HG03457 (cell line): Measurements from ENCODE around the gene CNTNAP2.
"Not testable (repeated sequence)": the region's sequence is repeated elsewhere in the genome, so short reads cannot be mapped to it uniquely, and the experiment has no call there.

ENCODE experiments used
- ATAC-seq: cut with Tn5 transposase; IDR thresholded peaks from one replicate; pipeline ENCODE4 v1.9.1; 2021; ENCODE audit warnings: moderate number of reproducible peaks; ENCODE audit not compliant: unreplicated experiment

The CNTNAP2 gene

DNA sequence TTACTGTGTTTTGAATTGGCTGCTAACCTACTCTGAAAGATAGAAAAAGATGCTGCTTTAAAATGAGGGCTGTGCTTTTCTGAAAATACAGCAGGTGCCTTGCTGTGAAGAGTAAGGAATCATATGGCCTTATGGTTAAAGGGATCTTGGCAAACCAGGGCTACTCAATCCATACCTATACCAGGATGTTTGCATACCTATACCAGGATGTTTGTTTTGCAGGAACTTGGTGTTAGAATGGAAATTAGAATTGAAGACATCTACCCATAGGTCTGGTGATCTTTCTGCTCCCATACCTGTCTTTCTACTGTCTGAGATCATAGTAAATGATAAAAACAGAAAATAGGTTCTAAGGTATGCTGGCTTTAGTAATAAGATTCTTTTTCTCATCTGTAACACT, 2273.8 kb downstream of the CNTNAP2 start:
- ATAC-seq = no peak

DNA sequence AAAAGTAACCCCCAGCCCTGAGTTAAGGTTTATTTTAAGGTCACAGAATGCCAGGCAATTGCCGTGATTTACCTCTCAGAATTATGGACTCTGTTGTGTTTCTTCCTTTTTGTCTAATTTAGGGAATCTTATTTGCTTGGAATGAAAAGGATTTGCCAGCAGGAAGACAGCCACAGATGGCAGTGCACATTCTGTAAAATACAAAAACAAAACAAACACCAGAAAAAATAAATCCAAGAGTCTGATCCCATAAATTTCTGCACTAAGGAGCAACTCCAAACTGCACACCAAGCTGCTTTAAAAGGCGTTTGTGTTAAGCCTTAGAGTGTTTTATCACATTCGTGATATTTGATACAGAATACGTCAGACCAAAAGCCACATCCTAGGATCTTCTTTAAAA, 2275.0 kb downstream of the CNTNAP2 start:
- no peak for ATAC-seq

DNA sequence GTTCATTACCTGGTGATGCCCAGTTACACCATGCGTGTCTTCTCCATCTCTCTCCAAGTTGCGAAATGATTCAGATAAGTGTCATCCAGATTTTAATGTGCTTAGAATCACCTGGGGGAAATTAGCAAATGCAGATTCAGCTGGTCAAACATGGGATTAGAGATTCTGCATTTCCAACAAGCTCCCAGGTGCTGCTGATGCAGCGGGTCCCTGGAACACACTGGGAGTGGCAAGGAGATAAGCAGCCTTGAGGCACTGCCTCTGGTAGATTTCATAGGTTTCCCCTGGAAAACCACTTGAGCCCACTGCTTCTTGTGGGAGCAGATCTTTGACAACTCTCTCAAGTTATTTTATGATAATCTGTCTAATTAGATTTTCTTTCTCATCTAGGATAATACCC, 2278.0 kb downstream of the CNTNAP2 start:
- ATAC-seq = no peak

DNA sequence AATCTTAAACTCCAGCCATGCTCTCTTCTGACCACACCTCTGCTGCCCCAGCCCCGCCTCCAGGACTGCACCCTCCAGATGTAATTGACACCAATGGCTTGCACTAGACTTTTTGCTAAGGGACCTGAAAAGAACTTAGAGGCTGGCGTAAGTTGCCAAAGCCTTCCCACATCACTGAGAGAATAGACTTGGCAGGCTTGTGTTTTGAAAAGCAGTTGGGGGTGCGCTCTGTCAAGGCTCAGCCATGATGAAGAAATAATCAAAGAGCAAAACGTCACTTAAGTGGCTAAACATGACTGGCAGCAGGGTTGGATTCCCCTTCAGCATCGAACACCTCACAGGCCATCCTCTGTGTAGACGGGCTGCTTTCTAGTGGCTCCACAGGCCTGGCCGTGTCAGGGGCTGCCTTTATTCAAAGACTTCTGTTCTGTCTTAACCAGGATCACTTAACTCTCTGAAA, 2278.8 kb downstream of the CNTNAP2 start:
- ATAC-seq = no peak

DNA sequence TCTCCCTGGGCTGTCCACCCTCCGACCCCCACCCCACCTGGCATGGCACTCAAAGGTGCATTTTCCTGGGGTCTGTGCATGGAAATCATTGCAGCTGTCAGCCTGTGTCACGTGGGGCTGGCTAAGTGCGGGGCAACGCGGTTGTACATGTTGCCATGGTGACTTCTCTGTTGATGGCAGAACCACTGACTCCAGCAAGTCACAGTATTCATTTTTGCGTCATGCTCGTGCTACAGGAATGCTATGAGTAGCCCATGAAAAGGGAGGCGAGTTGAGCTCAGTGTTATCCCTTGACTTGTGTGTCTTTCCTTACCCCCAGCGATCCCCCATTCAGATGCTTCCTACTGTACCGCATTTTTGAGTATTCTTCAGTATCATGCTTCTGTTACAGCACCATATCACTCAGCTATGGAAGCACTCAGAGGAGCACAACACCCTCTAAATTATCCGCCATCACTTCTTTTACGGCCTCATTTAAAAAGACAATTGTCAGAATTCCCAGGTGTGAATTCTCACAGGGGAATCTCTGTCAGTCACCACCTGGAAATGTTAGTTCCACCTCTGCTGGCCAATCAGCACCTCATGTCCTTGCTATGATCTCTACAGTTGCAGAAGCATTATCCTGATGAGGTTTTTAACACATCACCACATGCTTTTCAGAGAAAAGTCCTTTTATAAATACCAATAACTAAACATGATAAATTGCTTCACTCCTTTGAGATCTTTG, 2279.6 kb downstream of the CNTNAP2 start:
- no peak for ATAC-seq

DNA sequence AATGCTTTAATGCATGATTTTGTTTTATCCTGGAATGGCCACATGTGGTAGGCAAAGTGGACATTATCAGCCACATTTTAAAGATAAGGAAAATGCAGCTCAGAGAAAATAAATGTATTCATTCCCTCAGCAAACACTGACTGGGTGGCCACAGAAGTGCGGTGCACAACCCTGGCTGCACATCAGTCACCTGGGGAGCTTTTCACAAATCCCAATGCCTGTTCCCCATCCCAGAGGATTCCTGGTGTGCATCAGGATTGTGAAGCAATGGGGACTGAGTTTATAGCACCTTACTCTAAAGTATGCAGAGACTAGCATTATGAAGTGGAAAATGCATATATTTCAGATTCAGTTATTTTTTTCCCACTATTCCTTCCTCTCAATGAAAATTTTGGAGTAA, 2280.5 kb downstream of the CNTNAP2 start:
- ATAC-seq = no peak

DNA sequence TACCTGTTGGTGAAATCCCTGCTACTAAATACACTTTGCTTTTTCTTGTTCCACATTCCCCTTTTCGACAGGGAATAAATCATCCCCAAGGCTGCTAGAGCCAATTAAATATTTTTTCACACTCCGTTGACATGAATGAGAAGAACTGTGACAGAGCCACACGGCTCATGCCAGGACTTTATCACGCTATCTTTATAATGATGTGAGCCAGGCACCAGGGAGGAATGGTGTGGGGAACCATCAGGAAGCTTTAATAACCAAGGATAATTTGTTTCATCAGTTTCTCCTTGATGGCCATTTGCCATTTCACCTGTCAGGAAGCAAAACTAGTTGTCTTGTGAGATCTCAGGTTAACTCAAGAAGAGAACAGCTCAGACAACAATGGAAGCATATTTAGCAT, 2280.9 kb downstream of the CNTNAP2 start:
- no peak for ATAC-seq

DNA sequence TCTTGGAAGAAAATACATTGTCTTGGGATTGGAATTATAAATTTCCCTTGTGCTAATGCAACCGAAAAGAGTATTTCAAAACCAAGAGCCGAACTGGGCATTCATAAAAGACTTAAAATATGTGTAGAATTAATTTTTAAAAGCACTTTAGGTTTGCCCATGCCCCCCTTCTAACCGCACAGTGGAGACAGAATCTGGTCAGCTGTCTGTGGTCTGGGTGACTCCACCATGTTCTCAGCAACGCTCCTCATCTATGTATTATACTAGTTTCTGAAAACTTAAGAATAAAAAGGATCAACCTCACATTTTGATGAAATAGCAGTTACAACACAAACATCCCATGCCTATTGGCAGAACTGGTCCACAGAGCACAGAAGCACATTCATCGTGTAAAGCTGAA, 2281.4 kb downstream of the CNTNAP2 start:
- ATAC-seq = peak; percentile 72

DNA sequence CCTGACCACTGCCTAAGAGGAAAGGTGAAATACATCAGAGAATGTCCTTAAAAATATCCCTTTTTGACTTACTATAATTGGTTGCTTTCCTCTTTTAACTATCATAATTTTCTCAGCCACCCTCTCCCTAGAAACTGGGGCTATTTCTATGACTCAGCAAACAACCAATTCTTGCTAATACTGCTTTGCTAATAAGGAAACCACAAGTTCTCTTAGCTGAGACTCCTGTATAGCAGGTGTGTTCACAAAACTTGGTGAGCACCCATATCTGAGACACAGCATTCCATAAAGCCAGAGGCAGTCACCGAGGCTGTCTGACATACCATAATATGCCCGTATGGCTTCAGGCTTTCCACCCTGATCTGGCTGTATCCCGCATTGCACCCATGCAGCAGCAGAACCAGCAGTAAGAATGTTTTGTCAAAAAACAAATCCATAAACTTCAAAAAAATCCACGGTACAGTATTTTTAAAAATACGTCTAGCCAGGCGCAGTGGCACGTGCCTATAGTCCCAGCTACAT, 2282.3 kb downstream of the CNTNAP2 start:
- peak; percentile 66 for ATAC-seq

DNA sequence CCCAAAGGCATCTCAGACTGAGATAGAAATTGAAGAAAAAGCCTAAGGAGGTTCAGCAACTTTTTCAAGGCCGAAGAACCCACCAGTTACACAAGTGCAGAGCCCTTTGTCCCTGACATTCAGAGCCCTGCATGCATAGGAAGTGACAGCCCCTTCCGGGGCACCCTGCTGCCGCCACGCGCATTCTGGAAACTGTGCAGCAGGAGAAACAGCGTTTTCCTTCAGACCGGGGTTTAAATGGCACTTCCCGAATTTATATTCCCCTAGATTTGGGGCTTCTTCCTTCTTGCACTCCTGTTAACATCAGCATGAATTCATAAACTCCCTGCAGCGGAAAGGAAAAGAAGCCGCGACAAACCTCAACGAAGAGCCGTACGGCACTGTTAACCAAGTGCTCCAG, 2283.5 kb downstream of the CNTNAP2 start:
- no peak for ATAC-seq

DNA sequence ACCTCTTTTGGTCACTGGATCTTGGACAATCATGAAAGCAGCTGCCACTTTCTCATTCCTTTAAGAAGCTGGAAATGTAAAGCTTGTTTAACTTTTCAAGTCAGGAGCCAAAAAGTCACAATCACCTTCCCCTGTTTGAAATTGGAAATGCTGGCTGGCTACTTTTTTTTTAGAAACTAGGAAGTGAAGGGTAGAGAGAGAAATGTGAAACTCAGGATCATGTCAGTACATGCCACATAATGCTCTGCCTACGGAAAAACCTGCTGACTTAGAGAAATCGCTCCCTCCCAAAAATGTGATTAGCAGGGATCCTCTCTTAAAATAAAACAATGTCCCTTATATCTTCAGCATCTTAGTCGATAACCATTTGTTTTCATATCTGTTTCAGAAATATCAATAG, 2285.6 kb downstream of the CNTNAP2 start:
- ATAC-seq = no peak

DNA sequence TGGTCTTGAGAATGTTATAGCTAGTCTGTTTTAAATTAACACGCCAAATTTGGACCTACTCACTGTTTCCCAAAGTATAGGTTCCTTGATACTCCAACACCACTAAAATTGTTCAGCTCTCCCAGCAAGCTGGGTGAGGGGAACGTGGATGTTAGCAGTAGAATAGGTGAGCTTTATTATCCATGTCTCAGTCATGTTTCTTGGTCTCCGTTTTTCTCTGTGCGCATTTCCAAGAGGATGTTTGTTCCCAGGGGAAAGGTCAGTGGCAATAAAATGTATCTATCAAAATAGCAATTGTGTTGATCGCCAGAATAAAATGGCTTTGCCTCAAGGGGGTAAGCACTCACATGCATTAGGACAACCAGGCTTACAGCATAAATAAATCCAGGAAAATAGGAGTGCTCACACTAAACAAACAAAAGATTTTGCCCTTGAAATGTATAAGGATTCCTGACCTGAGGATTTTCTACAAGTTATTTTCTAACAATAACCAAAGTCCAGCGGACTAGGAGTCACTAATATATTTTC, 2286.9 kb downstream of the CNTNAP2 start:
- ATAC-seq = no peak

DNA sequence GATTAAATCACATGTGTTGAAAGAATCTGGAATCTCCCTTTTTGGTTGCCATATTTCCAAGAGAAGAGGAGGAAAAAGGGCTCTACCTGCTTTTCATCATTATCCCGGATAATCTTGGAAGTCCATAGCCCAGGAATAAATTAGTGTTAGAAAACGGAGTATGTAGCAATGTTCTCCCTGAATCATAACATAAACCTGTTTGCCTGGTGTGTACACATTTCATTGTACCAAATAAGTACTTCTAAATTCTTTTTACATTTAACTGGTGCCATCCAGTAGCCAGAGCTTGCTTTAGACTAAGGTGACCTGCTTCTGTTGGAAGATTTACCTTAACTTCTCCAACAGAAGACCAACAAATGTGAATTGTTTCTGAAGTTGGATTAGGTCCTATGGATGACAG, 2291.7 kb downstream of the CNTNAP2 start:
- no peak for ATAC-seq

DNA sequence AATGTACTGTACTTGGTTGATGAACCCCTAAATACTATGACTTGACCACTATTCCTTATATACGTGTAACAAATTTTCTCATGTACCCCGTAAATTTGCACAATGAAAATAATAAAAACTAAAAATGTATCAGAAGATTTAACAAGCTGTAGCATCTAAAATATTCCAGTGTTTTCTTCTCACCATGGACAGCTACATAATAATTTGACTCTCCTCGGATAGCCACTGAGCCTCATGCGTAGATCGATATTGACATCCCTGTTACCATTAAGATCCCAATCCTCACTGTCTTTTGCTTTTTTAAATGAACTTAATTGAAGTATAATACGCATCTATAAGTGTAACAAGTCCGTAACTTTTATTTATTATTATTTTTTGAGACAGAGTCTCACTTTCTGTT, 2294.3 kb downstream of the CNTNAP2 start:
- ATAC-seq = no peak

DNA sequence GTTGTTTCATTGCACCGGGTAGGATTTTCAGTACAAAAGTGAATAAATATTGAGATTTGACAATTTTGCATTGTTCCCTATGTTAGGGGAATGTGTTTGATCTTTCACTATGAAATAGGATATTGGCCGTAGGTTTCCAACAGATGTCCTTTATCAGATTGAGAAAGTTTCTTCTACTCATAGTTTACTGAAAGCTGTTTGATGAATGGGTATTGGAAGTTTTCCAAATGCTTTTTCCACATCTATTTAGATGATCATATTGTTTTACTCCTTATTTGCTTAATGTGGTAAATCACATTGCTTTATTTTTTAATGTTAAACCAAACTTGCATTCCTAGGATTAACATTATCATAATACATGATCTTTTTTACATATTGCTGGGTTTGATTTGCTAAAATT, 2296.1 kb downstream of the CNTNAP2 start:
- no peak for ATAC-seq

DNA sequence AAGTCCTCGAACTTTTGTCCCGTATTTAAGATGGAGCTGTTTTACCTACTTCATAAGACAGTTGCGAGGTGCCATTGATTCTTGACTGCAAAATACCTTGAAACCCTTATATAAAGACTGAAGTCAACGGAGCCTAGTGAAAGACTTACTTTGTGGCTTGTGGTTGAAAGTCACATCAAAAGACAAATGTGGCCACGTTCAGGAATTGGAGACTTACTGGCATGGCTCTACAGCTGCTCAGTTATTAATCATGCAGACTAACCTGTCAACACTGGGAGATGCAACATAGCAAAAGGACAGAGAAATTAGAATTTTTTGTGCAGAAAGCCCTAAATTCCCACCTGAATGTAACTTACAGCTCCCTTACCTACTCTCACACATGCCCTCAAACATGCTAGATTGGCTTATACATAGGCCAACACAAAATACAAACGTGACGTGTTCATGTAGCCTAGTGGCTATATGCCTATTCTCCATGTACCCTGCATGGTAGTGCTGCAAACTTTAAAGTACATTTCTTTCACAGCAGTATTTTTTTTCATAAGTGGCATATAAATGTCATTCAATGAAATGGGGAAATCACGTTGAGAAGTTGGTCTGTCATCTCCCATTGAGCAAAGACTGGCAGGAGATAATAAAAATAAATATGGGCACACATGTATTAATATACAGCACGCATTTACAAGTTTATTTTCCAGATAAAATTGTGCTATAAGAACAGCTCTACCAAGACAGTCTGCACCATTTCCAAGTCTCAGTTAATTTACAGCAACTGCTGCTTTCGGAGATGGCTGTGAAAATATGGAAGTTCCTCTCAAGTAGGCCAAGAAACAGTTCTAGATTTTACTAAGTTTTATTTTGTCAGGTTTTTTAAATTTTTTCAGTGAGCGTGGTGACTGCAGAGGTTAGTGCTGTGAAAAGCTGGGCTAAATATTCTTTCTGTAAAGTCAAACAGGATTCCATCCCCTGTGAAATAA, 2303.5 kb downstream of the CNTNAP2 start:
- peak; percentile 87 for ATAC-seq

DNA sequence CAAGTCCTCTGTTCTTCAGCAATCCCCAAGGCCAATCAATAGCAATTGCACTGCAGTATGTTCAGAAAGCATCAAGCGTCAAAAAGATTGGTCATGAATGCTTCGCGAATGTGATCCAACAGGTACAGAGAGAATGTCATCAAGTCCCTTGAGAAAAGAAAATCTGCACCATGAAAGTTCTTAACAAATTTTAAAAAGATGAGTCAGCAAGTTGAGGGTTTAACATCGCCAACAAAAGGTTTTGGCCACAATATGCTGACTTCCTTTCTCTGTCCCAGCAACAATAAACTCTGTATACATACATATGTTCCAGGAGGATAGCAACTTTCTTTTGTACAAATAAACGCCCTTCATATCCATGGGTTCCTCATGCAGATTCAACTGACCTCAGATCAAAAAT, 2305.4 kb downstream of the CNTNAP2 start:
- ATAC-seq = no peak

DNA sequence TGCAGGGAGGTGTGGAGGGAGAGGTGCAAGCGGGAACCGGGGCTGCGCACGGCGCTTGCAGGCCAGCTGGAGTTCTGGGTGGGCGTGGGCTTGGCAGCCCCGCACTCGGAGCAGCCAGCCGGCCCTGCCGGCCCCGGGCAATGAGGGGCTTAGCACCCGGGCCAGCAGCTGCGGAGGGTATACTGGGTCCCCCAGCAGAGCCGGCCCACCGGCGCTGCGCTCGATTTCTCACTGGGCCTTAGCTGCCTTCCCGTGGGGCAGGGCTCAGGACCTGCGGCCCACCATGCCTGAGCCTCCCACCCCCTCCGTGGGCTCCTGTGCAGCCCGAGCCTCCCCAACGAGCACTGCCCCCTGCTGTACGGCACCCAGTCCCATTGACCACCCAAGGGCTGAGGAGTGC, 2309.8 kb downstream of the CNTNAP2 start:
- ATAC-seq = not testable (repeated sequence)

DNA sequence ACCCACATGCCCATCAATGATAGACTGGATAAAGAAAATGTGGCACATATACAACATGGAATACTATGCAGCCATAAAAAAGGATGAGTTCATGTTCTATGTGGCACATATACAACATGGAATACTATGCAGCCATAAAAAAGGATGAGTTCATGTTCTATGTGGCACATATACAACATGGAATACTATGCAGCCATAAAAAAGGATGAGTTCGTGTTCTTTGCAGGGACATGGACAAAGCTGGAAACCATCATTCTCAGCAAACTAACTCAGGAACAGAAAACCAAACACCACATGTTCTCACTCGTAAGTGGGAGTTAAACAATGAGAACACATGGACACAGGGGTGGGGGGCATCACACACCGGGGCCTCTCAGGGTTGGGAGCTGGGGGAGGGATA, 2314.1 kb downstream of the CNTNAP2 start:
- ATAC-seq = not testable (repeated sequence)

DNA sequence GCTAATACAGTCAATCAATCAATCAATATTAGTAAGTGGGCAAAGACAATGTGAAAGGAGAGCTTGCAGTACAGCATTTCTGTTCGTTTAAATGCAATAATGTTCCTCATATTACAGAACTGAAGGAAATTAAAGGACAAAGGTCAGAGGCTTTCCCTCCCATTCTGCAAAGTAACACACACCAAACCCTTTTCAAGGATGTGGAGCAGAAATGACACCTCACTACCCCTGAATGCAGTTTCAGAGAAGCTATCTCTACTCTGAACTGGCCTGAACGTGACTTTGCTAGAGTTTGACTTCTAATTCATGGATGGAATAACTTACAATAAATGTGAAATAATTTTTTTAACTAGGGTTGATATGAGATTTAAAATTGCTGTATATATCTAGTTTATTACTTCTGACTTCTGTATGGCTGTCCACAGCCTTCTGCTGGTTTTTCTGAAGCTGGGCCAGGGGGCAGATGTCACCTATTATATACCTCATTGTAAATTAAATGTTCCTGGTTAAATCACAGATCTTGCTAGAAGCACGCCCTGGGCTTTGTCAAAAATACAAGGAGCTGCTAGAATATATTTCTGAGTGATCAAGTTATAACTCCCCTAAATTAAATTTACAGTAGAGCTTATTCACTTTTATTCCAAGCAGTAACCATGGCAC, 2317.1 kb downstream of the CNTNAP2 start:
- no peak for ATAC-seq

DNA sequence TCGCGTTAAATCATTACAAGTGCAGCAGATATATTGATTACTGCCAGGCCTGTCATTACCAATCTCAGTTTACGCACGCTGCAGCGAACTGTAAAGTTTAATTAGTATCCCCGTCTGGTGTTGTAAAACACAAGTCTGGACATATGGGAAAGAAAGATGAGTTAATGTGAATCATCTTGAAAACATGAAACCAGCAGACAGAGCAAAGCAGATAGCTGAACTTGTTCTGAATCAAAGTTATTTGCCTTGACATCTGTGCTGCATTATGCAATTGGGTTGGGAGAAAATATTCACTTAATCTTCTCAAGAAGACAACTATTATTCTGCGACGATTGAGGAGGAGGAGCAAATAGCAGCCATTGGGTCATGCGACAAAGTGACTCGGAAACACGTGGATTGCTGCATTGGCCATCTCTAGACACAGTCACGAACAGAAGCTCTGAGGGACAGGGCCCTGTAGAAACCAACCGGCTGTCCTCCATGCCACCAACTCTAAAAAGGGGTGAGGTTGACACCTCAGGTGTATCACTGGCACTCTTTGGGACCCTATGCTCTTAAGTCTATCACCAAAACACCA, 2317.7 kb downstream of the CNTNAP2 start:
- no peak for ATAC-seq
